Right lobe of liver (tissue), 4 donors: ENCODE results near the gene LAMA1.

Source experiments
- CTCF ChIP-seq, 4 donors: fragments of 200-600 bp in 3 of 4; fragments of 450-650 bp in 1 of 4; IDR thresholded peaks; one replicate each; pipeline versions ENCODE4 v1.5.1 to v1.8.0; 2016 to 2022; ENCODE audit warnings: antibody characterized with exemption in 4 of 4, mild to moderate bottlenecking in 2 of 4
- POLR2A ChIP-seq: fragments of 450-650 bp; IDR thresholded peaks from one replicate; pipeline ENCODE4 v1.6.1; 2017; ENCODE audit warnings: antibody characterized with exemption, mild to moderate bottlenecking
- donor health status: DM: no; HTN: no; CAD: no.
- donor health status: DM: no; HTN: no; CAD: no.
- donor health status: DM: no; HTN: yes; CAD: no.

GRCh38 chr18:7116792-7117389 is 706 bp downstream of the LAMA1 start:
- TF ChIP-seq CTCF (IDR thresholded peaks at IDR 0.05) (no peak), POLR2A (no peak)
